ENCODE results near the gene MYO1C.

- TF ChIP-seq, protein P1, sequence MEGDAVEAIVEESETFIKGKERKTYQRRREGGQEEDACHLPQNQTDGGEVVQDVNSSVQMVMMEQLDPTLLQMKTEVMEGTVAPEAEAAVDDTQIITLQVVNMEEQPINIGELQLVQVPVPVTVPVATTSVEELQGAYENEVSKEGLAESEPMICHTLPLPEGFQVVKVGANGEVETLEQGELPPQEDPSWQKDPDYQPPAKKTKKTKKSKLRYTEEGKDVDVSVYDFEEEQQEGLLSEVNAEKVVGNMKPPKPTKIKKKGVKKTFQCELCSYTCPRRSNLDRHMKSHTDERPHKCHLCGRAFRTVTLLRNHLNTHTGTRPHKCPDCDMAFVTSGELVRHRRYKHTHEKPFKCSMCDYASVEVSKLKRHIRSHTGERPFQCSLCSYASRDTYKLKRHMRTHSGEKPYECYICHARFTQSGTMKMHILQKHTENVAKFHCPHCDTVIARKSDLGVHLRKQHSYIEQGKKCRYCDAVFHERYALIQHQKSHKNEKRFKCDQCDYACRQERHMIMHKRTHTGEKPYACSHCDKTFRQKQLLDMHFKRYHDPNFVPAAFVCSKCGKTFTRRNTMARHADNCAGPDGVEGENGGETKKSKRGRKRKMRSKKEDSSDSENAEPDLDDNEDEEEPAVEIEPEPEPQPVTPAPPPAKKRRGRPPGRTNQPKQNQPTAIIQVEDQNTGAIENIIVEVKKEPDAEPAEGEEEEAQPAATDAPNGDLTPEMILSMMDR (IDR thresholded peaks at IDR 0.05): no peak
- no peak for TF ChIP-seq POLR2A (IDR thresholded peaks at IDR 0.05)
Observed at GRCh38 chr17:1464186-1464585, 28.3 kb downstream of the MYO1C start.

Data from thyroid gland (tissue), 4 donors.